Islet precursor cell (in vitro differentiated cells): Measurements from ENCODE around the gene COPG1.
A peak's percentile ranks its signal among the peaks of the same experiment; 100 is the strongest.
"Not testable (repeated sequence)": the region's sequence is repeated elsewhere in the genome, so short reads cannot be mapped to it uniquely, and the experiment has no call there.

Source experiments
- DNase-seq: peaks from one replicate; pipeline ENCODE4 v3.0.0-alpha.2; 2018

Gene COPG1

GRCh38 chr3:129249284-129250065 lies at the start of gene COPG1:
COPG1 (plus strand) TSS chr3:129249606; CDS start chr3:129249710, 104 bp downstream.
- DNase-seq, result peak; percentile 94

- no peak for DNase-seq
Observed at GRCh38 chr3:129204473-129204872, 44.9 kb upstream of the COPG1 start.

GRCh38 chr3:129205109-129205832 lies 44.1 kb upstream of the COPG1 start:
- no peak for DNase-seq

- DNase-seq, result no peak
Observed at GRCh38 chr3:129207479-129207878, 41.9 kb upstream of the COPG1 start.

GRCh38 chr3:129211345-129211744 lies 38.1 kb upstream of the COPG1 start:
- no peak for DNase-seq

GRCh38 chr3:129211772-129212171 lies 37.6 kb upstream of the COPG1 start:
- peak; percentile 77 for DNase-seq

GRCh38 chr3:129213238-129213637 lies 36.2 kb upstream of the COPG1 start:
- DNase-seq, result no peak

- no peak for DNase-seq
Observed at GRCh38 chr3:129218742-129219141, 30.7 kb upstream of the COPG1 start.

- not testable (repeated sequence) for DNase-seq
Observed at GRCh38 chr3:129224387-129224786, 25.0 kb upstream of the COPG1 start.

GRCh38 chr3:129224984-129225393 lies 24.4 kb upstream of the COPG1 start:
- DNase-seq, result no peak

- DNase-seq, result peak; percentile 72
Observed at GRCh38 chr3:129226374-129226773, 23.0 kb upstream of the COPG1 start.

- DNase-seq, result peak; percentile 91
Observed at GRCh38 chr3:129228891-129229585, 20.4 kb upstream of the COPG1 start.

- peak; percentile 65 for DNase-seq
Observed at GRCh38 chr3:129230311-129231019, 18.9 kb upstream of the COPG1 start.

- DNase-seq, result no peak
Observed at GRCh38 chr3:129231331-129232119, 17.9 kb upstream of the COPG1 start.

- no peak for DNase-seq
Observed at GRCh38 chr3:129233538-129233937, 15.9 kb upstream of the COPG1 start.

GRCh38 chr3:129234441-129234840 lies 15.0 kb upstream of the COPG1 start:
- DNase-seq, result no peak

- DNase-seq, result no peak
Observed at GRCh38 chr3:129235344-129235917, 14.0 kb upstream of the COPG1 start.

GRCh38 chr3:129238945-129239705 lies 10.3 kb upstream of the COPG1 start:
- DNase-seq, result no peak

GRCh38 chr3:129239991-129240390 lies 9.4 kb upstream of the COPG1 start:
- DNase-seq, result no peak

GRCh38 chr3:129240436-129240835 lies 9.0 kb upstream of the COPG1 start:
- peak; percentile 86 for DNase-seq

- no peak for DNase-seq
Observed at GRCh38 chr3:129245141-129245540, 4.3 kb upstream of the COPG1 start.
